Measurements from ENCODE around the gene KLRF1. TPM values are rescaled to one million over a fixed set of nuclear protein-coding genes. Genes with fewer than 3 reads are reported as not detected.

Gene KLRF1
- total and polyA plus RNA-seq, 7 donors = 0.35 to 2.2 (median 1.6) TPM; not detected in 3

DNA sequence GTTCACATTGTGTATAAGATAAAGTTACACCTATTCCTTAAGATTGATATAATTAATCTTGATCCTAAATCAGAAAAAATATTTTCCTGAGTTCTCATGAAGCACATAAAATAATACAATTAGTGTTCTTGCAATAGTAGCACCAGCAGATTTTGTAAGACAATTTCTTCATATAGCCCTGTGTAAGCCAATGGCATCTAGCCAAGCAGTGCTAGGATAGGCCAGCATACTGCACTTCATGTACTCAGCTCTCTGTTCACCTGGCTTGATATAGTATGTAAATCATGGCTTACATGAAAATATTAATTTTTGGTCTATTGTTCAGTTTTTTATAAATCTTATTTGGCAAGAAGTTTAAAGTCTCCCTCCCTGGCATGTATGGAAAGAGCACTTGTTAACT, 55.9 kb downstream of the KLRF1 start:
- Histone ChIP-seq H3K36me3 (no peaks in the 10 kb centered on the region), H3K4me1 (no peaks in the 10 kb centered on the region), H3K9me3 (no peaks in the 10 kb centered on the region), H3K27ac (no peak overlapping the region), H3K27me3 (no peaks in the 10 kb centered on the region), H3K4me3 (no peak overlapping the region)
- no peak for DNase-seq
- TF ChIP-seq, protein P1, sequence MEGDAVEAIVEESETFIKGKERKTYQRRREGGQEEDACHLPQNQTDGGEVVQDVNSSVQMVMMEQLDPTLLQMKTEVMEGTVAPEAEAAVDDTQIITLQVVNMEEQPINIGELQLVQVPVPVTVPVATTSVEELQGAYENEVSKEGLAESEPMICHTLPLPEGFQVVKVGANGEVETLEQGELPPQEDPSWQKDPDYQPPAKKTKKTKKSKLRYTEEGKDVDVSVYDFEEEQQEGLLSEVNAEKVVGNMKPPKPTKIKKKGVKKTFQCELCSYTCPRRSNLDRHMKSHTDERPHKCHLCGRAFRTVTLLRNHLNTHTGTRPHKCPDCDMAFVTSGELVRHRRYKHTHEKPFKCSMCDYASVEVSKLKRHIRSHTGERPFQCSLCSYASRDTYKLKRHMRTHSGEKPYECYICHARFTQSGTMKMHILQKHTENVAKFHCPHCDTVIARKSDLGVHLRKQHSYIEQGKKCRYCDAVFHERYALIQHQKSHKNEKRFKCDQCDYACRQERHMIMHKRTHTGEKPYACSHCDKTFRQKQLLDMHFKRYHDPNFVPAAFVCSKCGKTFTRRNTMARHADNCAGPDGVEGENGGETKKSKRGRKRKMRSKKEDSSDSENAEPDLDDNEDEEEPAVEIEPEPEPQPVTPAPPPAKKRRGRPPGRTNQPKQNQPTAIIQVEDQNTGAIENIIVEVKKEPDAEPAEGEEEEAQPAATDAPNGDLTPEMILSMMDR (IDR thresholded peaks at IDR 0.05) = no peak
- TF ChIP-seq EP300 (IDR thresholded peaks at IDR 0.05) (no peak), POLR2A (IDR thresholded peaks at IDR 0.05) (no peak), POLR2AphosphoS5 (IDR thresholded peaks at IDR 0.05) (no peak)
- intact Hi-C loops (cut with DNase I) = no loop called here

DNA sequence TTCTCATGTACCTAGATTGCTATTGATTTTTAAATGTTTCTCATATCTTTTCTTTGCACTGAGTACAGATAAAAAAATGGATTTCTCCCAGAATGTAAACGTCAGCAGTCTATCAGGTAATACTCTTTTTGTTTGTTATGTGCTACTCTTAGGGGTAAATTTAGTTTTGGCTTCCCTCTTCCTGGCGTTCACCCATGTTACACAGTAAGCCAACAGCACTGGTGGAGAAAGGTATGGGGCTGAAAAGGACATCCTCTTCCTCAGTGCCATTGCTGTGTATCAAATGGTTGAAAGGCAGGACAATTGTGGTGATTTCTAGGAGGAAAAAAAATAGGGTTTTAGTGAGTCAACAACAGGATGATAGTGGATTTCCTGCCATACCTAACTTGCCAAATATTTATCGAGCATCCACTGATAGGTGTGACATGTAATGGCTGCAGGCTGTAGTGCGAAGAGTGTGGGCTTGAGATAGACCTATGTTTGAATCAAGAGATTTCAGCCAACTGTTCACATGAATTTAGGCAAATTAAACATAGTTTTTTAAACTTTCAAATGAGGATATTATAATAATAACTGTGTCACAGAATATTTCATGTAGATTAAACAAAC, 61.5 kb downstream of the KLRF1 start:
- Histone ChIP-seq H3K27me3 (no peaks in the 10 kb centered on the region), H3K9me3 (no peaks in the 10 kb centered on the region), H3K36me3 (no peaks in the 10 kb centered on the region), H3K27ac (no peak overlapping the region), H3K4me1 (no peaks in the 10 kb centered on the region), H3K4me3 (no peak overlapping the region)
- intact Hi-C loops (cut with DNase I) = no loop called here
- TF ChIP-seq, protein P1 (IDR thresholded peaks at IDR 0.05) = no peak
- TF ChIP-seq POLR2A (IDR thresholded peaks at IDR 0.05) (no peak), POLR2AphosphoS5 (IDR thresholded peaks at IDR 0.05) (no peak), EP300 (IDR thresholded peaks at IDR 0.05) (no peak)
- DNase-seq = no peak
- WGBS, 2 donors = 63 to 76% methylated on average over 4 of the region's 4 CpGs

Other genes with a start within 250 kb of the KLRF1 start
- gene KLRB1, start 219.6 kb upstream of the KLRF1 start, total RNA-seq = 1 to 10 TPM in 2 of 4 donors, under 1 TPM in 1, not detected in 1; 0.49 to 1.5 (median 1.1) TPM
- gene KLRB1, start 219.6 kb upstream of the KLRF1 start, polyA plus RNA-seq = 1 to 10 TPM; 1.4 to 3.6 (median 3.4) TPM
- 10 to 100 TPM in 1 of 4 donors, 1 to 10 TPM in 3; 6.4 to 18.6 (median 8.8) TPM for gene CLEC2D, start 157.8 kb upstream of the KLRF1 start, total RNA-seq
- gene CLEC2D, start 157.8 kb upstream of the KLRF1 start, polyA plus RNA-seq = 10 to 100 TPM in 1 of 3 donors, 1 to 10 TPM in 1, under 1 TPM in 1; 0.69 to 24.0 (median 1.2) TPM
- gene CLECL1, start 94.4 kb upstream of the KLRF1 start, total RNA-seq = not detected
- gene CLECL1, start 94.4 kb upstream of the KLRF1 start, polyA plus RNA-seq = 1 to 10 TPM in 1 of 3 donors, not detected in 2; 4.5 TPM
- 1 to 10 TPM; 2.7 to 7.8 (median 3.6) TPM for gene CD69, start 66.6 kb upstream of the KLRF1 start, total RNA-seq
- 10 to 100 TPM in 1 of 3 donors, 1 to 10 TPM in 2; 2.3 to 31.4 (median 3.0) TPM for gene CD69, start 66.6 kb upstream of the KLRF1 start, polyA plus RNA-seq
- 10 to 100 TPM in 3 of 4 donors, 1 to 10 TPM in 1; 7.2 to 19.6 (median 16.4) TPM for gene CLEC2B, start 41.9 kb downstream of the KLRF1 start, total RNA-seq
- 10 to 100 TPM in 1 of 3 donors, 1 to 10 TPM in 2; 6.0 to 10.8 (median 9.1) TPM for gene CLEC2B, start 41.9 kb downstream of the KLRF1 start, polyA plus RNA-seq
- gene KLRF2, start 54.0 kb downstream of the KLRF1 start, total RNA-seq = not detected
- gene KLRF2, start 54.0 kb downstream of the KLRF1 start, polyA plus RNA-seq = not detected
- gene CLEC2A, start 104.9 kb downstream of the KLRF1 start, total RNA-seq = not detected
- gene CLEC2A, start 104.9 kb downstream of the KLRF1 start, polyA plus RNA-seq = not detected
- 1 to 10 TPM in 2 of 4 donors, under 1 TPM in 1, not detected in 1; 0.82 to 8.3 (median 1.4) TPM for gene CLEC12A, start 143.9 kb downstream of the KLRF1 start, total RNA-seq
- gene CLEC12A, start 143.9 kb downstream of the KLRF1 start, polyA plus RNA-seq = 1 to 10 TPM in 2 of 3 donors, not detected in 1; 2.4 to 2.9 TPM
- not detected for gene CLEC1B, start 171.6 kb downstream of the KLRF1 start, total RNA-seq
- not detected for gene CLEC1B, start 171.6 kb downstream of the KLRF1 start, polyA plus RNA-seq
- gene CLEC12B, start 183.1 kb downstream of the KLRF1 start, total RNA-seq = not detected
- under 1 TPM in 1 of 3 donors, not detected in 2; 0.12 TPM for gene CLEC12B, start 183.1 kb downstream of the KLRF1 start, polyA plus RNA-seq
- gene CLEC9A, start 203.2 kb downstream of the KLRF1 start, total RNA-seq = not detected
- gene CLEC9A, start 203.2 kb downstream of the KLRF1 start, polyA plus RNA-seq = 1 to 10 TPM in 1 of 3 donors, under 1 TPM in 1, not detected in 1; 0.46 to 1.5 TPM

All from sigmoid colon (tissue), 7 donors.